DND-41 (cell line): ENCODE results near the gene CPO.

ENCODE experiments used
- EZH2 ChIP-seq: IDR thresholded peaks from 3 replicates; pipeline ENCODE4 v1.6.1; 2012; ENCODE audit warnings: borderline replicate concordance, low read depth, mild to moderate bottlenecking, moderate library complexity, low read length, inconsistent platforms; ENCODE audit not compliant: severe bottlenecking
- TF ChIP-seq, protein P1 (sequence below): IDR thresholded peaks from 2 replicates; pipeline ENCODE4 v1.5.1; 2012; ENCODE audit warnings: borderline replicate concordance, low read length, moderate library complexity, mild to moderate bottlenecking; ENCODE audit not compliant: poor library complexity, severe bottlenecking; ENCODE audit errors: extremely low read depth

DNA sequence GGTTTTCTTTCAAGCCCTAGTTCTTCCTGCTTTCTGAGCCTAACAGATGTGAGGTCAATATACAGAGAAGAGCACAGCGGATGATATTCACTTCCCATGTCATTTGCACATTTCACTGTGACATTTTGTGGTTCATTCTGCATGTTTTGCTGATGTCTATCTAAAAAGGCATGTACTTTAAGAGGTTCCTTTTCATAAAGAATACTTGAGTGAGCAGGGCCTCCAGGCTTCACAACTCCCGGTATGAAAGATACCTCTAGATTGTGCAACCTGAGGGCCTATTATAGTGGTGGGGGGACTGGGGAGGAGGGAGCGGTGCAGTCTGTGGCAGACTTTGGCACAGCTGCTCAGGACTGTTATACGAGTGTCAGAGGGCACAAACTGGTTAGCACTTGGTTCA is 54.6 kb downstream of the CPO start:
- TF ChIP-seq, protein P1, sequence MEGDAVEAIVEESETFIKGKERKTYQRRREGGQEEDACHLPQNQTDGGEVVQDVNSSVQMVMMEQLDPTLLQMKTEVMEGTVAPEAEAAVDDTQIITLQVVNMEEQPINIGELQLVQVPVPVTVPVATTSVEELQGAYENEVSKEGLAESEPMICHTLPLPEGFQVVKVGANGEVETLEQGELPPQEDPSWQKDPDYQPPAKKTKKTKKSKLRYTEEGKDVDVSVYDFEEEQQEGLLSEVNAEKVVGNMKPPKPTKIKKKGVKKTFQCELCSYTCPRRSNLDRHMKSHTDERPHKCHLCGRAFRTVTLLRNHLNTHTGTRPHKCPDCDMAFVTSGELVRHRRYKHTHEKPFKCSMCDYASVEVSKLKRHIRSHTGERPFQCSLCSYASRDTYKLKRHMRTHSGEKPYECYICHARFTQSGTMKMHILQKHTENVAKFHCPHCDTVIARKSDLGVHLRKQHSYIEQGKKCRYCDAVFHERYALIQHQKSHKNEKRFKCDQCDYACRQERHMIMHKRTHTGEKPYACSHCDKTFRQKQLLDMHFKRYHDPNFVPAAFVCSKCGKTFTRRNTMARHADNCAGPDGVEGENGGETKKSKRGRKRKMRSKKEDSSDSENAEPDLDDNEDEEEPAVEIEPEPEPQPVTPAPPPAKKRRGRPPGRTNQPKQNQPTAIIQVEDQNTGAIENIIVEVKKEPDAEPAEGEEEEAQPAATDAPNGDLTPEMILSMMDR = no peak
- TF ChIP-seq EZH2 = no peak
